ENCODE data around the gene ATP6V0C.

The ATP6V0C gene

GRCh38 chr16:2513405-2514332, at the start of gene ATP6V0C:
Gene ATP6V0C (plus strand): TSS chr16:2513952. CDS start chr16:2514104, 152 bp downstream.
- no peak for TF ChIP-seq CTCF (IDR thresholded peaks at IDR 0.05; ENCODE audit: control insufficient read depth, extremely low read depth, insufficient read depth)
- peak within 1 kb of the TSS; percentile 83 for H3K4me3 ChIP-seq (ENCODE audit: low read depth, low read length)
- peak; percentile 67 for DNase-seq (ENCODE audit: low read depth)

- TF ChIP-seq CTCF (IDR thresholded peaks at IDR 0.05; ENCODE audit: control insufficient read depth, extremely low read depth, insufficient read depth) = no peak
- no peak overlapping the region for H3K4me3 ChIP-seq (ENCODE audit: low read depth, low read length)
- DNase-seq (ENCODE audit: low read depth) = no peak
These were observed 49.4 kb upstream of the ATP6V0C start for GRCh38 chr16:2464333-2464732.

DNA sequence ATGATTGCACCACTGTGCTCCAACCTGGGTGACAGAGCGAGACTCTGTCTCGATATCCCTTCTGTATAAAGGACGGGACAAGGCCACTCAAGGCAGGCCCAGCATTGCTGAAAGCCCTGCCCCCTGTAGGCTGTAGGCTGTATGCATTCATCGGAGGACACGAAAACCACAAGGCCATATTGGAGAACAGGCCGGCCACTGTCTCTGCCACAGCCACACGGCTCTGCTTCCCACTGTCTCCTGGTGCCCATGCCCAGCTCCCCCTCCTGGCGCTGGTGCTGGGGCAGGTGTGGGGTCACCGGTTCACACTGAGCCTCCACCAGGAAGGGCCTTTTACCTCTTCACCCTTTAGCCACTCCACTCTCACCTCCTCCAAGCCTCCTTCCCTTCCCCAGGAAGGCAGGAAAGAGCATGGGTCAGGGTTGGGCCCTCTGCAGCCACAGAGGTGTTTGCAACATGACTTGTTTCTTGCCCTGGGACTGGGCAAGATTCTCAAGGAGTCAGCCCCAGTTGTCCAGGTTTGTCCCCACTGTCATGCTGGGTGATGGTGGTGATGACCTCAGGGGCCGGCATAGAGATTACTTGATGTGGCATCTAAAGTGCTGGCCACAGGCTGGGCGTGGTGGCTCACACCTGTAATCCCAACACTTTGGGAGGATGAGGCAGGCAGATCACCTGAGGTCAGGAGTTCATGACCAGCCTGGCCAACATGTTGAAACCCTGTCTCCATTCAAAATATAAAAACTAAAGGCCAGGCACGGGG, 47.9 kb upstream of the ATP6V0C start:
- H3K4me3 ChIP-seq (ENCODE audit: low read depth, low read length) = no peak overlapping the region
- no peak for TF ChIP-seq CTCF (IDR thresholded peaks at IDR 0.05; ENCODE audit: control insufficient read depth, extremely low read depth, insufficient read depth)
- no peak for DNase-seq (ENCODE audit: low read depth)

- TF ChIP-seq CTCF (IDR thresholded peaks at IDR 0.05; ENCODE audit: control insufficient read depth, extremely low read depth, insufficient read depth) = no peak
These were observed 46.9 kb upstream of the ATP6V0C start for GRCh38 chr16:2466667-2467527.

GRCh38 chr16:2467528-2468232, 46.1 kb upstream of the ATP6V0C start:
- TF ChIP-seq CTCF (IDR thresholded peaks at IDR 0.05; ENCODE audit: control insufficient read depth, extremely low read depth, insufficient read depth) = no peak
- no peak for DNase-seq (ENCODE audit: low read depth)
- peak overlapping the region; percentile 42 for H3K4me3 ChIP-seq (ENCODE audit: low read depth, low read length)

More at GRCh38 chr16:2466667-2467527, 46.9 kb upstream of the ATP6V0C start:
- no peak for DNase-seq (ENCODE audit: low read depth)
- H3K4me3 ChIP-seq (ENCODE audit: low read depth, low read length) = no peak overlapping the region

DNA sequence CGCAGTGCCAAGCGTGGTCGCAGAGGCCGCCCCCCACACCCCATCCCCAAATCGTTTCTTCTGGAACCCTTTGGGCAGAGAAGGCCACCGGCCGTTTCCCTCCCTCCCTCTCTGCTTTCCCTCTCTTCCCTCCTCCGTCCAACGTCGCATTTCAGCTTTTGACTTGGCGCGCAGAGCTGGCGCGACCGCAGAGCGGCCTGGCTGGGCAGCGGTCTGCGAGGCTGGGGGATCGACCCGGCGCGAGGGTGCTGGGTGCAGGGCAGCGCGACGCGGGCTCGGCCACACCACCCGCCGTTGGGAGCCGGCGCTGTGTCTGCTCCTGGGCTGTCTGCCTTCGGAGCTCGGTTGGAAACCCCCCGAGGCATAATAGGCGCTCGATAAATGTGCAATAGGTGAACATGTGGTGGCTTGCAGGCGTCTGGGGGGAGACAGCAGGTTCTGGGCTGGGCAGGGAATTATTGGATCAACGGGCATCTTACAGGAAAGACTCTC, 45.5 kb upstream of the ATP6V0C start:
- peak overlapping the region; percentile 42 for H3K4me3 ChIP-seq (ENCODE audit: low read depth, low read length)
- DNase-seq (ENCODE audit: low read depth) = no peak
- no peak for TF ChIP-seq CTCF (IDR thresholded peaks at IDR 0.05; ENCODE audit: control insufficient read depth, extremely low read depth, insufficient read depth)

Data from LNCaP clone FGC (cell line).